ENCODE results near the gene RALGAPA1. TPM values are rescaled to one million over a fixed set of nuclear protein-coding genes. Genes with fewer than 3 reads are reported as not detected.

Gene RALGAPA1
- total and polyA plus RNA-seq, 2 of the 13 experiments (the other 11 are each of a cell fraction or from before 2014, with no cell fraction given), result 65.0 to 89.2 TPM

DNA sequence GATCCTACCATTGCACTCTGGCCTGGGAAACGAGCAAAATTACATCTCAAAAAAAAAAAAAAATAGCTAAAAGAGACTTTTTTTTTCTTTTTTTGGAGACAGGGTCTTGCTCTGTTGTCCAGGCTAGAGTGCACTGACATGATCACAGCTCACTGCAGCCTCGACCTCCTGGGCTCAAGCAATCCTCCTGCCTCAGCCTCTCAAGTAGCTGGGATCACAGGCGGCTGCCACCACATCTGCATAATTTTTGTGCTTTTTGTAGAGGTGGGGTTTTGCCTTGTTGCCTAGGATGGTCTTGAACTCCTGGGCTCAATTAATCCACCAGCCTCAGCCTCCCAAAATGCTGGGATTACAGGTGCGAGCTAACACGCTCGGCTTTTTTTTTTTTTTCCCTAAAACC is 11.3 kb downstream of the RALGAPA1 start (continued):
- TF ChIP-seq ZNF329 (CRISPR knock-in tag; IDR thresholded peaks at IDR 0.05; ENCODE audit: low read depth) (0 out of 2 replicates have a peak, but pooled peaks have one; percentile 64), SALL1 (CRISPR knock-in tag; IDR thresholded peaks at IDR 0.05) (no peak), ZNF574 (CRISPR knock-in tag; IDR thresholded peaks at IDR 0.05) (0 out of 2 replicates have a peak, but pooled peaks have one; percentile 21), ZNF121 (CRISPR knock-in tag; IDR thresholded peaks at IDR 0.05) (peak; percentile 88), ZNF460 (CRISPR knock-in tag; IDR thresholded peaks at IDR 0.05; ENCODE audit: borderline replicate concordance) (no peak), EED (CRISPR knock-in tag; IDR thresholded peaks at IDR 0.05) (0 out of 2 replicates have a peak, but pooled peaks have one; percentile 75), HMG20A (CRISPR knock-in tag; IDR thresholded peaks at IDR 0.05; ENCODE audit: borderline replicate concordance) (no peak), PATZ1 (CRISPR knock-in tag; IDR thresholded peaks at IDR 0.05) (no peak)
- TF ChIP-seq, protein P1, sequence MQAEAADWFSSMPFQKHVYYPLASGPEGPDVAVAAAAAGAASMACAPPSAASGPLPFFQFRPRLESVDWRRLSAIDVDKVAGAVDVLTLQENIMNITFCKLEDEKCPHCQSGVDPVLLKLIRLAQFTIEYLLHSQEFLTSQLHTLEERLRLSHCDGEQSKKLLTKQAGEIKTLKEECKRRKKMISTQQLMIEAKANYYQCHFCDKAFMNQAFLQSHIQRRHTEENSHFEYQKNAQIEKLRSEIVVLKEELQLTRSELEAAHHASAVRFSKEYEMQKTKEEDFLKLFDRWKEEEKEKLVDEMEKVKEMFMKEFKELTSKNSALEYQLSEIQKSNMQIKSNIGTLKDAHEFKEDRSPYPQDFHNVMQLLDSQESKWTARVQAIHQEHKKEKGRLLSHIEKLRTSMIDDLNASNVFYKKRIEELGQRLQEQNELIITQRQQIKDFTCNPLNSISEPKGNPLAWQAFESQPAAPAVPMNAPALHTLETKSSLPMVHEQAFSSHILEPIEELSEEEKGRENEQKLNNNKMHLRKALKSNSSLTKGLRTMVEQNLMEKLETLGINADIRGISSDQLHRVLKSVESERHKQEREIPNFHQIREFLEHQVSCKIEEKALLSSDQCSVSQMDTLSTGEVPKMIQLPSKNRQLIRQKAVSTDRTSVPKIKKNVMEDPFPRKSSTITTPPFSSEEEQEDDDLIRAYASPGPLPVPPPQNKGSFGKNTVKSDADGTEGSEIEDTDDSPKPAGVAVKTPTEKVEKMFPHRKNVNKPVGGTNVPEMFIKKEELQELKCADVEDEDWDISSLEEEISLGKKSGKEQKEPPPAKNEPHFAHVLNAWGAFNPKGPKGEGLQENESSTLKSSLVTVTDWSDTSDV (CRISPR knock-in tag; IDR thresholded peaks at IDR 0.05), result 0 out of 2 replicates have a peak, but pooled peaks have one; percentile 73
- TF ChIP-seq, protein P2, sequence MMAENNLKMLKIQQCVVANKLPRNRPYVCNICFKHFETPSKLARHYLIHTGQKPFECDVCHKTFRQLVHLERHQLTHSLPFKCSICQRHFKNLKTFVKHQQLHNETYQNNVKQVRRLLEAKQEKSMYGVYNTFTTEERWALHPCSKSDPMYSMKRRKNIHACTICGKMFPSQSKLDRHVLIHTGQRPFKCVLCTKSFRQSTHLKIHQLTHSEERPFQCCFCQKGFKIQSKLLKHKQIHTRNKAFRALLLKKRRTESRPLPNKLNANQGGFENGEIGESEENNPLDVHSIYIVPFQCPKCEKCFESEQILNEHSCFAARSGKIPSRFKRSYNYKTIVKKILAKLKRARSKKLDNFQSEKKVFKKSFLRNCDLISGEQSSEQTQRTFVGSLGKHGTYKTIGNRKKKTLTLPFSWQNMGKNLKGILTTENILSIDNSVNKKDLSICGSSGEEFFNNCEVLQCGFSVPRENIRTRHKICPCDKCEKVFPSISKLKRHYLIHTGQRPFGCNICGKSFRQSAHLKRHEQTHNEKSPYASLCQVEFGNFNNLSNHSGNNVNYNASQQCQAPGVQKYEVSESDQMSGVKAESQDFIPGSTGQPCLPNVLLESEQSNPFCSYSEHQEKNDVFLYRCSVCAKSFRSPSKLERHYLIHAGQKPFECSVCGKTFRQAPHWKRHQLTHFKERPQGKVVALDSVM (CRISPR knock-in tag; IDR thresholded peaks at IDR 0.05), result 0 out of 2 replicates have a peak, but pooled peaks have one; percentile 36
